Measurements from ENCODE around the gene INHBE. TPM values are rescaled to one million over a fixed set of nuclear protein-coding genes. Genes with fewer than 3 reads are reported as not detected.
A peak's percentile ranks its signal among the peaks of the same experiment; 100 is the strongest.

The INHBE gene
- total RNA-seq, 4 donors from 2014 or later, result not detected

GRCh38 chr12:57452181-57452936 lies 2.7 kb upstream of the INHBE start:
- H3K9me3 ChIP-seq, result no peaks in the 10 kb centered on the region
- no peaks in the 10 kb centered on the region for H3K36me3 ChIP-seq
- 15% methylated on average over 9 of the region's 9 CpGs for WGBS
- no peak for DNase-seq (ENCODE audit: extremely low spot score)
- peak; percentile 45 to 49 for TF ChIP-seq POLR2AphosphoS5 (IDR thresholded peaks at IDR 0.05)
- TF ChIP-seq, protein P1, sequence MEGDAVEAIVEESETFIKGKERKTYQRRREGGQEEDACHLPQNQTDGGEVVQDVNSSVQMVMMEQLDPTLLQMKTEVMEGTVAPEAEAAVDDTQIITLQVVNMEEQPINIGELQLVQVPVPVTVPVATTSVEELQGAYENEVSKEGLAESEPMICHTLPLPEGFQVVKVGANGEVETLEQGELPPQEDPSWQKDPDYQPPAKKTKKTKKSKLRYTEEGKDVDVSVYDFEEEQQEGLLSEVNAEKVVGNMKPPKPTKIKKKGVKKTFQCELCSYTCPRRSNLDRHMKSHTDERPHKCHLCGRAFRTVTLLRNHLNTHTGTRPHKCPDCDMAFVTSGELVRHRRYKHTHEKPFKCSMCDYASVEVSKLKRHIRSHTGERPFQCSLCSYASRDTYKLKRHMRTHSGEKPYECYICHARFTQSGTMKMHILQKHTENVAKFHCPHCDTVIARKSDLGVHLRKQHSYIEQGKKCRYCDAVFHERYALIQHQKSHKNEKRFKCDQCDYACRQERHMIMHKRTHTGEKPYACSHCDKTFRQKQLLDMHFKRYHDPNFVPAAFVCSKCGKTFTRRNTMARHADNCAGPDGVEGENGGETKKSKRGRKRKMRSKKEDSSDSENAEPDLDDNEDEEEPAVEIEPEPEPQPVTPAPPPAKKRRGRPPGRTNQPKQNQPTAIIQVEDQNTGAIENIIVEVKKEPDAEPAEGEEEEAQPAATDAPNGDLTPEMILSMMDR (IDR thresholded peaks at IDR 0.05), result no peak
- TF ChIP-seq EP300 (IDR thresholded peaks at IDR 0.05), result no peak
- intact Hi-C loops (cut with DNase I), result loop anchor here (2.0 kb wide), 1 partner anchor 188 kb away; no protein-coding TSS in a partner anchor
- peak overlapping the region; percentile 22 to 62 (median 57) for H3K27ac ChIP-seq (replicated peaks in 1 of 4)
- peaks cover 12 to 18% (median 15%) of the 10 kb centered on the region in 4 donors for H3K4me1 ChIP-seq
- no peak overlapping the region for H3K4me3 ChIP-seq
- H3K27me3 ChIP-seq, result peaks cover 0 to 15% (median 0%) of the 10 kb centered on the region in 4 donors

GRCh38 chr12:57452937-57453509 lies 2.1 kb upstream of the INHBE start:
- H3K4me3 ChIP-seq, result no peak overlapping the region
- peak overlapping the region in 2 of 4 donors; percentile 57 to 62 for H3K27ac ChIP-seq (replicated peaks in 1 of 4)
- 34% methylated on average over 5 of the region's 7 CpGs for WGBS
- no peak for DNase-seq (ENCODE audit: extremely low spot score)
- no peaks in the 10 kb centered on the region for H3K9me3 ChIP-seq
- H3K4me1 ChIP-seq, result peaks cover 12 to 18% (median 15%) of the 10 kb centered on the region in 4 donors
- TF ChIP-seq POLR2AphosphoS5 (IDR thresholded peaks at IDR 0.05) (no peak), EP300 (IDR thresholded peaks at IDR 0.05) (no peak), POLR2A (IDR thresholded peaks at IDR 0.05; ENCODE audit: low read depth) (no peak)
- TF ChIP-seq, protein P1 (IDR thresholded peaks at IDR 0.05), result peak; percentile 91 to 97 (median 93)
- intact Hi-C loops (cut with DNase I), result loop anchor here (2.0 kb wide), 1 partner anchor 188 kb away; no protein-coding TSS in a partner anchor
- H3K36me3 ChIP-seq, result no peaks in the 10 kb centered on the region
- peaks cover 0 to 15% (median 0%) of the 10 kb centered on the region in 4 donors for H3K27me3 ChIP-seq

GRCh38 chr12:57454213-57454565 lies 918 bp upstream of the INHBE start:
- H3K36me3 ChIP-seq, result no peaks in the 10 kb centered on the region

DNA sequence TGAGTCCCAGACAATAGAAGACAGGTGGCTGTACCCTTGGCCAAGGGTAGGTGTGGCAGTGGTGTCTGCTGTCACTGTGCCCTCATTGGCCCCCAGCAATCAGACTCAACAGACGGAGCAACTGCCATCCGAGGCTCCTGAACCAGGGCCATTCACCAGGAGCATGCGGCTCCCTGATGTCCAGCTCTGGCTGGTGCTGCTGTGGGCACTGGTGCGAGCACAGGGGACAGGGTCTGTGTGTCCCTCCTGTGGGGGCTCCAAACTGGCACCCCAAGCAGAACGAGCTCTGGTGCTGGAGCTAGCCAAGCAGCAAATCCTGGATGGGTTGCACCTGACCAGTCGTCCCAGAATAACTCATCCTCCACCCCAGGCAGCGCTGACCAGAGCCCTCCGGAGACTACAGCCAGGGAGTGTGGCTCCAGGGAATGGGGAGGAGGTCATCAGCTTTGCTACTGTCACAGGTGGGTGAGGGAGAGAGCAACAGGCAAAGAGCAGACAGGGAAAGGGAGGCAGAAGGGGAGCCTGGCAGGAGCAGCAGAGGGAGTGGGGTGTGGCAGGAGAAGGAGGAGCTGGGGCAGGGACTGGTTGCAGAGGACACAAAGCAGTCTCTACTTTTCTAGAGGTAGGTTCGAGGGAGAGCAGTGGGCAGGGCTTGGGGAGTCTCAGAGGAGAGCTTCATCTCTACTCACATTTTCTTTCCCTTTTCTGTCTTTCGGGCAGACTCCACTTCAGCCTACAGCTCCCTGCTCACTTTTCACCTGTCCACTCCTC lies 452 bp downstream of the INHBE start:
- no peak overlapping the region for H3K4me3 ChIP-seq
- H3K4me1 ChIP-seq, result peaks cover 27 to 35% (median 32%) of the 10 kb centered on the region in 4 donors
- intact Hi-C loops (cut with DNase I), result no loop called here
- no peak for DNase-seq (ENCODE audit: extremely low spot score)
- no peak overlapping the region for H3K27ac ChIP-seq (replicated peaks in 1 of 4)
- 46% methylated on average over 8 of the region's 10 CpGs for WGBS
- no peaks in the 10 kb centered on the region for H3K9me3 ChIP-seq
- no peaks in the 10 kb centered on the region for H3K36me3 ChIP-seq
- TF ChIP-seq POLR2A (IDR thresholded peaks at IDR 0.05; ENCODE audit: low read depth) (no peak), POLR2AphosphoS5 (IDR thresholded peaks at IDR 0.05) (no peak), EP300 (IDR thresholded peaks at IDR 0.05) (no peak)
- TF ChIP-seq, protein P1 (IDR thresholded peaks at IDR 0.05), result no peak
- peaks cover 0 to 18% (median 0%) of the 10 kb centered on the region in 4 donors for H3K27me3 ChIP-seq

More at GRCh38 chr12:57454213-57454565, 918 bp upstream of the INHBE start:
- TF ChIP-seq EP300 (IDR thresholded peaks at IDR 0.05), result no peak
- H3K4me3 ChIP-seq, result no peak overlapping the region
- H3K4me1 ChIP-seq, result peaks cover 18 to 25% (median 23%) of the 10 kb centered on the region in 4 donors
- peaks cover 0 to 15% (median 0%) of the 10 kb centered on the region in 4 donors for H3K27me3 ChIP-seq
- H3K9me3 ChIP-seq, result no peaks in the 10 kb centered on the region
- no peak overlapping the region for H3K27ac ChIP-seq (replicated peaks in 1 of 4)
- intact Hi-C loops (cut with DNase I), result no loop called here
- no peak for DNase-seq (ENCODE audit: extremely low spot score)
- WGBS, result 96% methylated on average over 2 of the region's 2 CpGs

Data from esophagus muscularis mucosa (tissue), 4 donors.